Astrocyte of the spinal cord (primary cell): ENCODE measurements around the gene RNF141.

Experiments used
- DNase-seq: peaks from one replicate; pipeline ENCODE4 v3.0.0; 2011; ENCODE audit warnings: low read depth, low spot score
- H3K4me3 ChIP-seq: 2 replicates; pipeline ENCODE4 v1.5.1; 2011; ENCODE audit warnings: low read depth, mild to moderate bottlenecking, low read length, moderate library complexity
- CTCF ChIP-seq: IDR thresholded peaks from 2 replicates; pipeline ENCODE4 v1.5.1; 2012; ENCODE audit warnings: low read depth, mild to moderate bottlenecking, low read length, inconsistent platforms
- in situ Hi-C: cut with HindIII; loops from 2 replicates; pipeline ENCODE4 v1.10.0; 2017; ENCODE audit warnings: low sequenced_read_pairs

Gene RNF141

GRCh38 chr11:10514202-10514601 lies 26.8 kb downstream of the RNF141 start:
- in situ Hi-C loops = no loop called here
- DNase-seq = peak; percentile 26
- H3K4me3 ChIP-seq = no peak overlapping the region
- TF ChIP-seq CTCF = peak; percentile 13

GRCh38 chr11:10511181-10511621 lies 29.8 kb downstream of the RNF141 start:
- H3K4me3 ChIP-seq = no peak overlapping the region
- in situ Hi-C loops = no loop called here
- no peak for DNase-seq
- no peak for TF ChIP-seq CTCF

- in situ Hi-C loops = no loop called here
- H3K4me3 ChIP-seq = no peak overlapping the region
- DNase-seq = no peak
- TF ChIP-seq CTCF = no peak
Measured at GRCh38 chr11:10506008-10506370, 35.0 kb downstream of the RNF141 start.

- no peak for TF ChIP-seq CTCF
- in situ Hi-C loops = no loop called here
- DNase-seq = no peak
- H3K4me3 ChIP-seq = no peak overlapping the region
Measured at GRCh38 chr11:10505278-10506007, 35.5 kb downstream of the RNF141 start.

GRCh38 chr11:10504490-10504889 lies 36.5 kb downstream of the RNF141 start:
- H3K4me3 ChIP-seq = no peak overlapping the region
- TF ChIP-seq CTCF = no peak
- in situ Hi-C loops = no loop called here
- no peak for DNase-seq

- no peak overlapping the region for H3K4me3 ChIP-seq
- no peak for TF ChIP-seq CTCF
- no peak for DNase-seq
- in situ Hi-C loops = no loop called here
Measured at GRCh38 chr11:10503777-10504480, 37.1 kb downstream of the RNF141 start.
